Bronchus fibroblast of lung (primary cell): ENCODE data around the gene C2orf92. TPM values are rescaled to one million over a fixed set of nuclear protein-coding genes. Genes with fewer than 3 reads are reported as not detected.

Source experiments
- total RNA-seq: library from RNA; depleted of rRNA; stranded (reverse); fragments of >200 nt; gene quantifications from 2 replicates; pipeline ENCODE4 v1.2.3, GENCODE V29; 2015

Gene C2orf92
- total RNA-seq = 0.15 and 0.67 TPM in 2 replicates

DNA sequence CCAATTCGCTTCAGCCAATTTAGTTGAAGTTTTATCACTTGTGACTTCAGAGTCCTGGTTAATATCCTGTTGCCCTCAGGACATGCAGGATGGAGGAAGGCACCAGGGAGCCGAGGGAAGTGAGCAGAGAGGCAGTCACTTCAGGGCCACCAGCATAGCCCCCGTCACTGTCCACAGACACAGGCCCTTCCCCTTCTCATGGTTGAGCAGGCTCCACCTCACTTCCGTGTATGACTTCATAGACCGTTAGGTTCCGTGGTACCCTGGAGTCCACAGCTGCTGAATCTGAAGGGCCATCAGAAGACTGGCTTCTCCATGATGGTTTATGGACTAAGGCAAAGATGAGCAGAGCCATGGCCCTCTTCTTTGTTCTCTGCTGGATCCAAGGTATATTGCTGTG is at the start of gene C2orf92:
Gene C2orf92, plus strand, starts transcription at position 266 of the 400 bp plus-strand sequence. Its CDS starts 76 bp downstream, at position 342.

DNA sequence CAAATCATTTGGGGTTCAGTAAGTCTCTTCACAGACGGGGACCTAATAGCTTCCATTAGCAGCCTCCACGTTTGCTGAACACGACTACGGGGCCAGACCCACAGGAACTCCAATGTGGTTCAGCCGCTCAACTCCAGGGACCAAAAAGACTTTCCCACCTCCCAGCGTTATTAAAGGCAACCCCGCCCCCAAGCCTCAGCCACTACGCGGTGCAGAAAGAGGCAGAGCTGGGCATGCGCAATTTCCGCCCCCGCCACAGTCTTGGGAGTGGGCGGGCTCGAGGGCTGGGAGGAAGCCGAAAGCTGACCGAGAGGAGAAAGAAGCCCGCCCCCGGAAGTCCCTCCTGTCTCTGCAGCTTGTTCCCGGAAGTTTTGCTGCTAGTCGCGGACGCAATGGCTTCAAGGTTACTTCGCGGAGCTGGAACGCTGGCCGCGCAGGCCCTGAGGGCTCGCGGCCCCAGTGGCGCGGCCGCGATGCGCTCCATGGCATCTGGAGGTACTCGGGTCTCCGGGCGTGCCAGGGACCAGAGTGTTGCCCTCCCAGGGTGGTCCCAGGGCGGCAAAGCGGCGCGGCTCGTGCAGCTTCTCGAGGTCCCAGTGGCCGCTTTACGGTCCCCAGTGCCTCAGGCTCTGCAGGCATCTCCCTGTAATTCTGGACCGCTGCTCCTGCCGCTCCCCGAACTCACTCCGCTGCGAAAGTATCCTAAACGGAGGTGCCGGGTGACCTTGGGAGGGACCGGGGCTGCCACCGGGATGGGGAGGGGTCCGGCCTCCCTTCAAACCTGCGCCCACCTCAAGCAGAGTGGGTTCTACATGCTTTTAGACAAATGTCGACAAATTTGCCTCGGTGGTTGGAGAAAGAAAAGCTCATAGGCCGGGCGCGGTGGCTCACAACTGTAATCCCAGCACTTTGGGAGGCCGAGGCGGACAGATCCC is 23.6 kb upstream of the C2orf92 start, which contains the start of gene COX5B:
Gene COX5B, plus strand, starts transcription at position 368 of the 935 bp plus-strand sequence. Its CDS starts 25 bp downstream, at position 393.

DNA sequence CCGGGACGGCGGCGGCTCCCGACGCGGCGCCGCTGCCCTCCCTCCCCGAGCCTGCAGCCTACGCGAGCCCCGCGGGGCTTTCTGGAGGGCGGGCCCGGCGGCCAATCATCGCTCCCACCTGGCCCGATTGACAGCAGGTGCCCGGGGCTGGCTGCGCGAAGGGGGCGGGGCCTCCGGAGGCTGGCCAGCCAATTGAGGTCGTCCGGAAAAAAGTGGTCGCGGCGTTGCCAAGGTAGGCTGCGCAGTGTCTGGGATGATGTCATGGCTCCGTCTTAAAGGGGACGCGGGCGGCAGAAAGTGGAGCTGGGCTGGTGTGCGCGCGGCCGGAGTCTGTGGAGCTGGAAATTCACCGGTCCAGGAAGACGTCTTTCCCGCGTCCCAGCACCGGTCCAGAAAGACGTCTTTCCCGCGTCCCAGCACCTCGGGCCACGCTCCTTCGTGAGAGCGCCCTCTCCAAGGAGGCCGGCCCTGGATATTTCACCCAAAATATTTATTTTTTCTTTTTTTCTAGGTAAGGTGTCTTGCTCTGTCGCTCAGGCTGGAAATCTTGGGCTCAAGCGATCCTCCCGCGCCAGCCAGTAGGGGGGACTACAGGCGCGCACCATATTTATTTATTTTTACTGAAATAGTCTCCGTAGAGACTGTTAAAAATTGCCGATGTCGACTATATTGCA is 5.4 kb upstream of the C2orf92 start, which contains the start of gene ACTR1B:
Gene ACTR1B, minus strand, starts transcription at position 83 of the 674 bp plus-strand sequence. CDS start 154 bp downstream, outside the sequence.

DNA sequence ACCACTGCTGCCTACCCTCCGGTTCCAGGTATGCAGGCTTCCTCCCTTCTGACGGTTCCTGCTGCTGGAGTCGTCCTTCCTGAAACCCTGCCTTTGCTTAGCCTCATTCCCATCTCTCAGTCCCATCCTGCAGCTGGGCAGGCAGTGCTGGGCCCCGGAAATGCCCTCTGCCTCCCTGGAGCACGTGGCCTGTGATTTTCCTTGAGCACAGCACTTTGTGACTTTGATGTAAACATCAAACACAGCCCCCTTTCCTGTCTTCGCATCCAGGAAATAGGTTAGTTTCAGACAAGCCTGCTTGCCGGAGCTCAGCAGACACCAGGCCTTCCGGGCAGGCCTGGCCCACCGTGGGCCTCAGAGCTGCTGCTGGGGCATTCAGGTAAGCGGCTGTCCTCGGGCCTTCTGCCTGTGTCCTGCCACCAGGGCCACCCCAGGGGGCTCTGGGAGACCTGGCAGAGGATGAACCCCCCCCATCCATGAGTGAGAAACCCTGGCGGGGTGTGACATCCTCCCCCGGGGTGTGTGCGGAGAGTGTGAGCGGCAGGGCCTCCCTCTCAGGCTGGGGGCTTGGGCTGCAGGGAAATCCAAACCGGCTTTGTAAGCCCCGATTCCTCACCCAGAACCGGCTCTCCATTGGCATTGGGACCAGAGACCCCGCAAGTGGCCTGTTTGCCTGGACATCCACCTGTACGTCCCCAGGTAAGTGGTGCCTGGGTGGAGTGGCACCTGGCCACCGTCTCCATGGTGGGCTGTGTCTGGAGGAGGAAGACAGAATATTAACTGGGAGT is 44.0 kb downstream of the C2orf92 start, which contains the start of gene ZAP70:
Gene ZAP70, plus strand, starts transcription at position 281 of the 788 bp plus-strand sequence. CDS start 10,461 bp downstream, outside the sequence.

Other genes with a start within 250 kb of the C2orf92 start
- 3.7 and 4.0 TPM in 2 replicates for gene ANKRD36B, start 79.8 kb upstream of the C2orf92 start, total RNA-seq
- 357 and 436 TPM in 2 replicates for gene COX5B, start 23.7 kb upstream of the C2orf92 start, total RNA-seq
- 62.2 and 68.2 TPM in 2 replicates for gene ACTR1B, start 5.7 kb upstream of the C2orf92 start, total RNA-seq
- not detected in 2 replicates for gene ZAP70, start 43.9 kb downstream of the C2orf92 start, total RNA-seq